Calu3 (cell line): ENCODE measurements around the gene ASCC2. TPM values are rescaled to one million over a fixed set of nuclear protein-coding genes. Genes with fewer than 3 reads are reported as not detected.

ENCODE experiments used
- BruUV-seq: library from RNA; stranded (reverse); fragments of 400-500 nt; replicated peaks from 2 replicates; lab custom pipeline; 2021; lab: Mats Ljungman, UMichigan
- CTCF ChIA-PET: fragments of 300-600 bp; sonication (Branson Sonifier 250); formaldehyde crosslinking; loops from one replicate; lab custom pipeline; 2022; ENCODE audit warnings: antibody characterized with exemption; lab: Charles Lee
- DNase-seq: peaks from one replicate; pipeline ENCODE4 v3.0.0; 2022
- H3K27ac Mint-ChIP-seq: one replicate; pipeline ENCODE4 v1.8.0; 2022; ENCODE audit warnings: mixed read lengths; ENCODE audit not compliant: unreplicated experiment
- H3K27me3 Mint-ChIP-seq: one replicate; pipeline ENCODE4 v1.8.0; 2022; ENCODE audit warnings: mixed read lengths; ENCODE audit not compliant: unreplicated experiment
- H3K36me3 Mint-ChIP-seq: one replicate; pipeline ENCODE4 v1.8.0; 2022; ENCODE audit warnings: mild to moderate bottlenecking, moderate library complexity, mixed read lengths; ENCODE audit not compliant: insufficient read depth, unreplicated experiment
- H3K4me1 Mint-ChIP-seq: one replicate; pipeline ENCODE4 v1.8.0; 2022; ENCODE audit warnings: mild to moderate bottlenecking, low read depth, mixed read lengths; ENCODE audit not compliant: unreplicated experiment
- H3K4me3 Mint-ChIP-seq: one replicate; pipeline ENCODE4 v1.8.0; 2022; ENCODE audit warnings: mild to moderate bottlenecking, low read depth, moderate library complexity, mixed read lengths; ENCODE audit not compliant: unreplicated experiment
- H3K9me3 Mint-ChIP-seq: one replicate; pipeline ENCODE4 v1.8.0; 2022; ENCODE audit warnings: low read depth, mixed read lengths; ENCODE audit not compliant: unreplicated experiment
- CTCF ChIP-seq: fragments of 200-600 bp; IDR thresholded peaks from one replicate; pipeline ENCODE4 v1.8.0; 2022; ENCODE audit warnings: antibody characterized with exemption; ENCODE audit not compliant: unreplicated experiment
- intact Hi-C: fragments of 100-400 bp; cut with micrococcal nuclease; formaldehyde crosslinking; loops from one replicate; pipeline ENCODE4 v1.10.0; 2022; ENCODE audit not compliant: unreplicated experiment
- total RNA-seq: library from RNA; stranded (reverse); gene quantifications from 2 replicates; pipeline ENCODE4 v1.2.3, GENCODE V29; 2022

The ASCC2 gene
- total RNA-seq, 1 experiment from 2014 or later, result 62.6 TPM

GRCh38 chr22:29820961-29821290 lies 17.1 kb downstream of the ASCC2 start:
- DNase-seq, result no peak
- Mint-ChIP-seq H3K36me3 (peaks cover 52% of the 10 kb centered on the region), H3K27ac (peak overlapping the region; percentile 78), H3K9me3 (no peaks in the 10 kb centered on the region), H3K4me1 (peaks cover 17% of the 10 kb centered on the region), H3K27me3 (no peaks in the 10 kb centered on the region), H3K4me3 (no peak overlapping the region)
- no peak for TF ChIP-seq CTCF
- intact Hi-C loops, result loop anchor here (2.0 kb wide), 1 partner anchor 174 kb away; no protein-coding TSS in a partner anchor
- CTCF ChIA-PET, result interaction anchor here (0.7 to 1.6 kb wide), 19 partner anchors 9 to 947 kb away, joined by 3 to 14 read pairs (median 4); partner anchors contain the start of genes THOC5, UQCR10 and ZMAT5
- BruUV-seq, result no TSS peak

GRCh38 chr22:29819501-29819900 lies 18.6 kb downstream of the ASCC2 start:
- peaks cover 52% of the 10 kb centered on the region for H3K36me3 Mint-ChIP-seq
- no peaks in the 10 kb centered on the region for H3K27me3 Mint-ChIP-seq
- CTCF ChIA-PET, result no interaction called here
- intact Hi-C loops, result no loop called here
- TF ChIP-seq CTCF, result no peak
- no peak overlapping the region for H3K4me3 Mint-ChIP-seq
- peak overlapping the region; percentile 18 for H3K27ac Mint-ChIP-seq
- no peaks in the 10 kb centered on the region for H3K9me3 Mint-ChIP-seq
- BruUV-seq, result no TSS peak
- no peak for DNase-seq
- H3K4me1 Mint-ChIP-seq, result peaks cover 17% of the 10 kb centered on the region

GRCh38 chr22:29817724-29818123 lies 20.4 kb downstream of the ASCC2 start:
- intact Hi-C loops, result no loop called here
- CTCF ChIA-PET, result interaction anchor here (0.7 kb wide), 1 partner anchor 69 kb away, joined by 7 read pairs; no protein-coding TSS in a partner anchor
- Mint-ChIP-seq H3K4me1 (peaks cover 31% of the 10 kb centered on the region), H3K27me3 (no peaks in the 10 kb centered on the region), H3K27ac (no peak overlapping the region), H3K9me3 (no peaks in the 10 kb centered on the region), H3K4me3 (no peak overlapping the region), H3K36me3 (peaks cover 53% of the 10 kb centered on the region)
- no peak for TF ChIP-seq CTCF
- no TSS peak for BruUV-seq
- no peak for DNase-seq

GRCh38 chr22:29816980-29817379 lies 21.1 kb downstream of the ASCC2 start:
- no peak overlapping the region for H3K27ac Mint-ChIP-seq
- TF ChIP-seq CTCF, result no peak
- DNase-seq, result no peak
- intact Hi-C loops, result no loop called here
- no peak overlapping the region for H3K4me3 Mint-ChIP-seq
- CTCF ChIA-PET, result no interaction called here
- peaks cover 51% of the 10 kb centered on the region for H3K36me3 Mint-ChIP-seq
- H3K27me3 Mint-ChIP-seq, result no peaks in the 10 kb centered on the region
- no TSS peak for BruUV-seq
- no peaks in the 10 kb centered on the region for H3K9me3 Mint-ChIP-seq
- H3K4me1 Mint-ChIP-seq, result peaks cover 34% of the 10 kb centered on the region
